GM21529 (cell line): Measurements from ENCODE around the gene TMEM30A.

Experiments
- ATAC-seq: cut with Tn5 transposase; IDR thresholded peaks from one replicate; pipeline ENCODE4 v1.9.1; 2021; ENCODE audit not compliant: unreplicated experiment

TMEM30A gene

GRCh38 chr6:75266716-75267291, 17.8 kb downstream of the TMEM30A start:
- ATAC-seq, result peak; percentile 81

DNA sequence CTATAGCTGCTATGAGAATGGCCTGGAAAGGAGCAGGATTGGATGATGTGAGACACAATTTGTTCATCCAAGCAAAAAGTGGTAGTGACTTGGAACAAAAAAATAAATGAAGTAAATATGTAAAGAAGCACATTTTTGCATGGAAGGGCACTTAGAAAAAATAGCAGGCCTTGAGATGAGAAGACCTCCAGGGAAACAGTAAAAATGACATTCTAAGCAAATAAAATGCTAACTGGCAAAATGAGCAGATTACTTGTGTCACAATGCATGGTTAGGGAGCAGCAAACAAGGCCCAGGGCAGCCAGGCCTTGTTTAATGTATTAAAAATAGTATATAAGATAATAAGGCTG, 21.2 kb downstream of the TMEM30A start:
- ATAC-seq, result no peak

GRCh38 chr6:75262716-75263400, 21.7 kb downstream of the TMEM30A start:
- ATAC-seq, result no peak

GRCh38 chr6:75261299-75261698, 23.3 kb downstream of the TMEM30A start:
- no peak for ATAC-seq

DNA sequence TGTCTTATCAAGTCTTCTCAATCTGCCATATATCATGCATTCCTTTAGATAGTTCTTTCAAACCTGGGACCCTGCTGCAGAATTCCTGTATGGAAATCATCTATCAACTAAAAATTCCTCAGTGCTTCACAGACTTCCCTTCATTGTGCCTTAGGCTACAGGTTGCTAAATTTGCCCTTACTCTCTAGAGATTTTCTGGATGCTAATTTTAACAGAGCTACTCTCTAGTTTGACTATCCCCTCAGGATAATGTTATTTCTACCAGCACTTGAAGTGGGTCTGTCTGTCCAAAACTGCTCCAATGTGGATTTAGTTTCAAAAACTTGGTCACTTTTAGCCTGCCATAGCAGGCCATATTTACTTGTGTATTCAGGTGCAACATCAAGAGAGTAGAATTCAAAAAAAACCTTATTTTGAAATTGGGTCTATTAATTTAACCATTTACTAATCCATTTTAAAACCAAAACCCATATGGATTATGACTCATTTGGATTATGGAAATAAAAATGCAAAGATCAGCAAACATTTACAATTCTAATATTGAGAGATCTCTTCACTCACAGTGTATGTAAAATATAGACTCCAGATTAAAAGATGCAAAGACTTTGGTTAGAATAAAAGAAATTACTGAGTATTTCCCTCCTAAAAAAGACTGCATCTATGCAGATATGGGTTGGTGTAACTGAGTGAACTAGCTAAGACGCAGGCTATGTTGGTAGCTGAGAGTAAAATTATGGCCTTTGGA, 27.1 kb downstream of the TMEM30A start:
- ATAC-seq, result no peak

DNA sequence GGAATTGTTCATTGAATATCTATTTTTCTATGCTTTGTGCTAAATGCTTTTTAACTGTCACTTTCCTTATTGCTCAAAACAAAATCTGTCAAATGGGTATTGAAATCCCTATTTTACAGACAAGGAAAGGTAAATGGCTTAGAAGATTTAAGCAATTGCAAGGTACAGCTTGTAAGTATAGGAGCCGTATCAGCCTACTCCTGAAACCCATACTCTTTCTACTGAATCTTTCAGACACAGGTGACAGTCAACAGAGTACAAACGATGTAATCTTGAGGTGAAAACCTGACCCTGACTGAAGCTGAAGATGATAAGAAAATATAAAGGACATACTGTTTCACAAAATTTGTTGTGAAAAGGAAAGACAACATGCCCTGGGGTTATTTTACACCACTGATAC, 34.0 kb downstream of the TMEM30A start:
- ATAC-seq, result no peak

DNA sequence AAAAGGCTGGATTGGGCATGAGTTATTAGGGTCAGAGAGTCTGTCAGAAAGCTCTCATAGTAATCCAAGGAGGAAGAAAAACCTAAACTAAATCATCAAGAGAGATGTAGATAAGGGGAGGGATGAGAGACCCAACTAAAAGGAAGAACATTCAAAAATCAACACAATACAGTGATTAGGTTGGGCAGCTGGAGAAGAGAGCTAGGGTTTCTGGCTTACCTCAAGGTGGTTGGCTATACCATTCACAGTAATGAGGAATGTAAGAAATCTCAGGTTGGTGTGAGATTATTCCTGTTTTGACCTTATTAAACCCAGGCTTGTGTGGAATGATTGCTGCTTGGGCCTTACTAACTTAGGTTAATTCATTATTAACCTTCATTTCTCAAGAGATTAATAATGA, 34.8 kb downstream of the TMEM30A start:
- no peak for ATAC-seq

DNA sequence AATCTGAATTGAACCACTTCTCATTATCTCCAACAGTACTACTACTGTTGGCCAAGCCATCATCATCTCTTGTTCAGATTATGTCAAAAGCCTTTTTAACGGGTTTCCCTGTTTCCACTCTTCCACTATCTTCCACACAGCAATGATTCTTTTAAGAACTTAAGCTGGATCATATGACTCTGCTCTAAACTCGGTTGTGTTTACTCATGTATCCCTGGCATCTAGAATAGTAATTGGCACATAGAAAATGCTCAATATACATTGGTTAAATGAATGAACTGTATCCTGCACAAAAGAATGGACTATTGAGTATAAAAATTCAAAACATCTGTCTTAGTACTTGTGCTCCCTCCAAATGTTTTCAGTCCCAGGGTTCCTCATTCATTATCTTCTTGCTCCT, 38.2 kb downstream of the TMEM30A start:
- ATAC-seq, result no peak

DNA sequence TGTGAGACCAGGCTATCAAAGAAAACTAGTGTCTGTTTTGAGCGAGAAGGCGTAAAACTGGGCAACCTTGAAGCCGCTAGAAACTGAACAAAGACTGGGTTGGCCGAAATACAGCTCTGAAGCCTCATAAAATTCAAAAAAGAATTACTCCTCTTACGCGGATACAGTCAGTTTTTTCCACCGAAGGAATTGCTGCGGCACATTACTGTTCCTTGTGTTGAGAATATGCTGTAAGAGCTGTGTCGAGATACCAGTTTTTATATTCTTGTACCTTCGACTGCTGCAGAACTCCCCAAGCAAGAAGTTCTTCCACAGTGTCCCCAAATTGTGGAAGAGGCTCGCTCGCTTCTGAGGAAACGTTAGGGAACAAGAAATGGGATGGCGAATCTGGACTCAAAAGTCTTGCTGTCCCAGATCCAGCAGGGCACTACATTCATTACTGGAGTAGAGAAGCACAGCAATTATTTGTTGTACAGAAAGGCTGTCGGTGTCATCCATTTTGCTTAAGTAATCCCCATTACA, 40.5 kb downstream of the TMEM30A start:
- ATAC-seq, result peak; percentile 4

- peak; percentile 94 for ATAC-seq
Observed at GRCh38 chr6:75243333-75244062, 41.1 kb downstream of the TMEM30A start, which contains the start of gene COX7A2. TSS of gene COX7A2 (minus strand) at chr6:75243801. CDS start at chr6:75243734, 67 bp downstream.

DNA sequence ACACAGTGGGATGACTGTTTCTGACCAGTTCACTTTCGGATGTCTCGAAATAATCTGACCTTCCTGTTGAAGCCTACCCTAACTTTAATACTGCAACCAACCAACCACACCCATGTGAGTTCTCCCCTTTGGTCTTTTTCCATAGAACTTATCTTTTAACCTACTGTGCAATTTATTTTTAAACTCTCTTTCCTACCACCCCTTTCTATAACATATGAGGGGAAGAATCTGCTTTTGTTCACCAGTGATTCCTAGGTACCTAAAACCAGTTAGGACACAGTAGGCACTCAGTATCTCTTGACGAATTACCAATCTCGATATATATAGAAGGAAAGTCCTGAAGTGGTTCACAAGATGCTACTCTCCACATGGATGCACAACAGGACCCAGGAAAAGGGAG, 48.0 kb downstream of the TMEM30A start:
- ATAC-seq, result no peak

- no peak for ATAC-seq
Observed at GRCh38 chr6:75235271-75235670, 49.3 kb downstream of the TMEM30A start.

GRCh38 chr6:75234126-75234865, 50.3 kb downstream of the TMEM30A start:
- ATAC-seq, result no peak

- ATAC-seq, result no peak
Observed at GRCh38 chr6:75233092-75233615, 51.4 kb downstream of the TMEM30A start.

DNA sequence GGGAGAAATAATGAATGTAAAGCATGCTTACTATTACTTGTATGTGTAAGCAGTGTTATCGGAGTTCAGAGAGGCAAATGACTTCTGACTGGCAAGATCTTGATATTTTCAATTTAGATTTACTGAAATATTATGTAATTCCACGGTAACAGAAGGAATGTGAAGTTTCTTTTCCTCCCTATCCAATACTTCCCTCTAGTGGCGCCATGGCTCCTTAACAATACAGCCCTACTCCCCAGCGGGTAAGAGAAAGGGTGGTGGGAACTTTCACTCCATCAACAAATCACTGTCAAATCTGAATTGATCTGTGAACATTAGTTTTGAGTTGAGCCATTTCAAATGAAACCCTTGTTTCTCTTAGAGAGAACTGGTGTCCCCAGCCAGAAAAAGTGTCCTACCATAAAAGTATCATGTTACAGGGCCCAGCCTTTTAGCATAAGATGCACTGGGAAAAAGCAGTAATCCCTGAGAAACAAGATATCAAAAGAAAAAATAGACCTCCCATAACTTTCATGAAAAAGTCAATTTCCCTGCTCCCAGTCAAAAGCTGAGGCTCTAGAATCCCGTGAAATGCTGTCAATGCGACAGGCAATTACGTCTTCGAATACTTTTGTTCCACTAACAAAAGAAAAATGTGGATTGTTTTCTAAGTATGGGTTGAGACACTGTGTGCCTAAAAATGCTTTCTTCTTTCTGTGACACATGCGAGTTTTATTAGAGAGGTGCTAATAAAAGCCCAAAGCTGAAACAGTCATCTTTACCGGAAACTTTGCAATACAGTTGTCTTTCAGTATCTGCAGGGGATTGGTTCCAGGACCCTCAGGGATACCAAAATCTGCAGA, 53.9 kb downstream of the TMEM30A start:
- ATAC-seq, result no peak

GRCh38 chr6:75224303-75224926, 60.2 kb downstream of the TMEM30A start:
- no peak for ATAC-seq

GRCh38 chr6:75223428-75223827, 61.2 kb downstream of the TMEM30A start:
- no peak for ATAC-seq

- ATAC-seq, result no peak
Observed at GRCh38 chr6:75222261-75222660, 62.3 kb downstream of the TMEM30A start.

- ATAC-seq, result no peak
Observed at GRCh38 chr6:75221116-75221515, 63.5 kb downstream of the TMEM30A start.
